HepG2 (cell line): ENCODE measurements around the gene CCT3. TPM values are rescaled to one million over a fixed set of nuclear protein-coding genes. Genes with fewer than 3 reads are reported as not detected.

Experiments
- ATAC-seq: fragments of 200-7000 bp; cut with Tn5 transposase; 3 replicates; pipeline ENCODE4 v1.9.1; 2020; ENCODE audit warnings: mild to moderate bottlenecking, moderate library complexity
- BruUV-seq: library from RNA; stranded (reverse); fragments of 400-500 nt; replicated peaks from 2 replicates; lab custom pipeline; 2021; lab: Mats Ljungman, UMichigan
- CTCF ChIA-PET: fragments of 300-600 bp; formaldehyde crosslinking; extraction: SDS; loops from one replicate; lab custom pipeline; 2021; ENCODE audit warnings: low total read pairs, inconsistent platforms, low intra/inter-chr PET ratio; lab: Yijun Ruan, JAX
- POLR2A ChIA-PET: fragments of 350-600 bp; sonication (Branson Sonifier 250); formaldehyde crosslinking; loops from one replicate; lab custom pipeline; 2020; ENCODE audit warnings: antibody characterized with exemption, inconsistent platforms; lab: Yijun Ruan, JAX
- DNase-seq: peaks from one replicate; pipeline ENCODE4 v3.0.0-alpha.2; 2015; ENCODE audit warnings: low spot score
- FAIRE-seq: peaks from 3 replicates; lab custom pipeline; 2011; peaks lifted over from hg19 to GRCh38; lab: Jason Lieb, UNC
- H2AFZ ChIP-seq: one replicate; pipeline ENCODE4 v1.6.1; 2011; ENCODE audit warnings: low read length, inconsistent platforms
- H3K27ac ChIP-seq: fragments of 300-600 bp; 3 replicates; pipeline ENCODE4 v1.8.0; 2011; ENCODE audit warnings: mixed run types, mild to moderate bottlenecking, mixed read lengths, low read length, inconsistent platforms; ENCODE audit not compliant: insufficient read depth; ENCODE audit errors: extremely low read length
- H3K27me3 ChIP-seq, 2 experiments: fragments of 200-600 bp in 1 of 2; 2 replicates in 1 of 2; 3 replicates in 1 of 2; pipeline versions ENCODE4 v1.6.0 to v1.8.0; 2011; ENCODE audit warnings: low read length in 2 of 2, mild to moderate bottlenecking in 2 of 2, moderate library complexity in 2 of 2, inconsistent platforms in 1 of 2; ENCODE audit not compliant: insufficient read depth in 2 of 2, control insufficient read depth in 1 of 2
- H3K36me3 ChIP-seq, 2 experiments: fragments of 200-600 bp in 1 of 2; replicated peaks in 1 of 2; 2 replicates in 1 of 2; 3 replicates in 1 of 2; pipeline versions ENCODE4 v1.5.1 to v1.8.0; 2011; ENCODE audit warnings: low read length in 2 of 2, inconsistent platforms in 1 of 2; ENCODE audit not compliant: insufficient read depth in 2 of 2, control insufficient read depth in 1 of 2
- H3K4me1 ChIP-seq: 2 replicates; pipeline ENCODE4 v1.5.1; 2012; ENCODE audit warnings: low read length, inconsistent platforms; ENCODE audit not compliant: insufficient read depth
- H3K4me2 ChIP-seq: 2 replicates; pipeline ENCODE4 v1.6.0; 2011; ENCODE audit warnings: low read depth, low read length, inconsistent platforms
- H3K4me3 ChIP-seq, 3 experiments: fragments of 200-600 bp in 1 of 3; sonication (generic), shearing (Covaris generic) in 1 of 3; replicated peaks in 1 of 3; 2 replicates each; pipeline ENCODE4 v1.5.1; 2011 to 2016; ENCODE audit warnings: low read length in 3 of 3, inconsistent platforms in 2 of 3, low read depth in 2 of 3, mild to moderate bottlenecking in 2 of 3, control low read depth in 1 of 3, mixed read lengths in 1 of 3; ENCODE audit not compliant: insufficient read depth in 1 of 3
- H3K79me2 ChIP-seq: one replicate; pipeline ENCODE4 v1.6.1; 2011; ENCODE audit warnings: low read length, inconsistent platforms; ENCODE audit not compliant: insufficient read depth
- H3K9ac ChIP-seq: 2 replicates; pipeline ENCODE4 v1.6.0; 2011; ENCODE audit warnings: mild to moderate bottlenecking, low read depth, low read length, inconsistent platforms; ENCODE audit not compliant: insufficient read depth
- H3K9me3 ChIP-seq: 2 replicates; pipeline ENCODE4 v1.5.1; 2012; ENCODE audit warnings: mild to moderate bottlenecking, low read length
- H4K20me1 ChIP-seq: 2 replicates; pipeline ENCODE4 v1.6.0; 2011; ENCODE audit warnings: inconsistent platforms, mild to moderate bottlenecking, low read length, moderate library complexity; ENCODE audit not compliant: insufficient read depth
- AGO2 ChIP-seq: fragments of 200-400 bp; formaldehyde crosslinking; optimal IDR thresholded peaks from 2 replicates; pipeline ENCODE3; 2017; ENCODE audit warnings: mild to moderate bottlenecking, low read depth, low read length, moderate library complexity
- ATF5 ChIP-seq: sonication (generic); formaldehyde crosslinking; IDR thresholded peaks from 2 replicates; pipeline ENCODE4 v1.4.0; 2020; ENCODE audit warnings: mild to moderate bottlenecking, low read depth, missing genetic modification reagents
- IKZF5 ChIP-seq: IDR thresholded peaks from 2 replicates; pipeline ENCODE4 v1.6.1; 2018; ENCODE audit warnings: missing genetic modification reagents, mild to moderate bottlenecking, missing compliant biosample characterization
- NCOA5 ChIP-seq: sonication (generic); formaldehyde crosslinking; IDR thresholded peaks from 2 replicates; pipeline ENCODE4 v1.4.0; 2020; ENCODE audit warnings: missing genetic modification reagents
- NR3C1 ChIP-seq: sonication (generic); formaldehyde crosslinking; IDR thresholded peaks from 2 replicates; pipeline ENCODE4 v1.4.0; 2020; ENCODE audit warnings: missing genetic modification reagents
- RBFOX2 ChIP-seq: fragments of 200-400 bp; formaldehyde crosslinking; IDR thresholded peaks from 2 replicates; pipeline ENCODE4 v1.6.1; 2017; ENCODE audit warnings: low read depth, mild to moderate bottlenecking, low read length
- TFAP4 ChIP-seq: sonication (generic); IDR thresholded peaks from 2 replicates; pipeline ENCODE4 v1.6.1; 2016; ENCODE audit warnings: low read depth, borderline replicate concordance
- ZFP1 ChIP-seq: IDR thresholded peaks from 2 replicates; pipeline ENCODE4 v1.6.1; 2016
- ZNF253 ChIP-seq: sonication (generic); formaldehyde crosslinking; IDR thresholded peaks from 2 replicates; pipeline ENCODE4 v1.8.0; 2022; ENCODE audit warnings: mild to moderate bottlenecking, missing genetic modification reagents, borderline replicate concordance
- ZNF296 ChIP-seq: sonication (generic); formaldehyde crosslinking; conservative IDR thresholded peaks from 2 replicates; pipeline ENCODE4 v1.5.0; 2020; ENCODE audit warnings: mild to moderate bottlenecking, missing genetic modification reagents
- ZSCAN20 ChIP-seq: sonication (generic); formaldehyde crosslinking; IDR thresholded peaks from 2 replicates; pipeline ENCODE4 v1.4.0; 2020; ENCODE audit warnings: missing genetic modification reagents, mild to moderate bottlenecking, borderline replicate concordance
- WGBS: methylation state at CpG from one replicate; pipeline ENCODE4 v1.1.6; 2017; ENCODE audit warnings: low lambda C conversion rate; 5-methylcytosine and 5-hydroxymethylcytosine counted together
- in situ Hi-C: cut with HindIII; loops from 2 replicates; pipeline ENCODE4 v1.10.0; 2017; ENCODE audit warnings: low pct_unique_long_range_greater_than_20kb; ENCODE audit not compliant: extremely low pct_ligation_motif_present
- intact Hi-C: fragments of 100-400 bp; cut with micrococcal nuclease; formaldehyde crosslinking; loops from one replicate; pipeline ENCODE4 v1.10.0; 2022; ENCODE audit not compliant: unreplicated experiment
- polyA plus RNA-seq, 8 experiments: library from polyadenylated mRNA; depleted of rRNA in 3 of 8; stranded (reverse) in 7 of 8; unstranded in 1 of 8; fragments of >200 nt; fragmentation: Illumina TruSeq in 4 of 8; extraction: Trizol in 4 of 8; gene quantifications; 2 replicates each; pipeline versions ENCODE4 v1.2.1 to v1.2.3, GENCODE V29; 2011 to 2016; ENCODE audit warnings: low read depth in 4 of 8, missing spikeins in 1 of 8, mixed read lengths in 1 of 8; ENCODE audit not compliant: insufficient read depth in 1 of 8
- total RNA-seq, 5 experiments: library from RNA; depleted of rRNA; stranded (reverse); fragments of >200 nt; fragmentation: Illumina TruSeq; extraction: Trizol; gene quantifications; 2 replicates each; pipeline ENCODE4 v1.2.3, GENCODE V29; 2016; ENCODE audit warnings: low read depth in 1 of 5

CCT3 gene
- total and polyA plus RNA-seq, 2 of the 13 experiments (the other 11 are each of a cell fraction or from before 2014, with no cell fraction given) = 319 to 615 TPM

- Histone ChIP-seq H3K27me3 (no peaks in the 10 kb centered on the region; a peak in 1 of 5 replicates), H3K9me3 (no peaks in the 10 kb centered on the region), H3K4me3 (no peak overlapping the region), H3K27ac (no peak overlapping the region), H4K20me1 (peaks cover 11% of the 10 kb centered on the region), H3K9ac (no peak overlapping the region), H3K4me1 (peaks cover 25% of the 10 kb centered on the region), H2AFZ (no peak overlapping the region), H3K36me3 (peaks cover 2 to 3% of the 10 kb centered on the region in 2 experiments; a peak in 2 of 5 replicates), H3K79me2 (peaks cover 29% of the 10 kb centered on the region), H3K4me2 (no peak overlapping the region)
- WGBS = 100% methylated on average over 3 of the region's 21 CpGs
- ATAC-seq (no peak), FAIRE-seq (no peak), DNase-seq (no peak)
- in situ Hi-C loops = no loop called here
- BruUV-seq = no TSS peak
- CTCF ChIA-PET = no interaction called here
- intact Hi-C loops = no loop called here
- POLR2A ChIA-PET = interaction anchor here (0.7 to 7.1 kb wide), 2 partner anchors 9 to 13 kb away, joined by 3 to 115 read pairs; partner anchors contain the start of genes GLMP and VHLL
- TF ChIP-seq IKZF5 (CRISPR knock-in tag) (no peak), ZSCAN20 (CRISPR knock-in tag) (no peak), ZNF253 (CRISPR knock-in tag) (no peak), RBFOX2 (0 out of 2 replicates have a peak, but pooled peaks have one; percentile 17), ZNF296 (CRISPR knock-in tag) (no peak), TFAP4 (no peak), AGO2 (peak; percentile 49), ZFP1 (no peak), NCOA5 (no peak), ATF5 (CRISPR knock-in tag) (no peak), NR3C1 (CRISPR knock-in tag) (no peak)
Observed at GRCh38 chr1:156285437-156285836, 52.7 kb downstream of the CCT3 start.
